Measurements from ENCODE around the gene KRT79. TPM values are rescaled to one million over a fixed set of nuclear protein-coding genes. Genes with fewer than 3 reads are reported as not detected.

The KRT79 gene
- total RNA-seq, 1 donor from 2014 or later: not detected

DNA sequence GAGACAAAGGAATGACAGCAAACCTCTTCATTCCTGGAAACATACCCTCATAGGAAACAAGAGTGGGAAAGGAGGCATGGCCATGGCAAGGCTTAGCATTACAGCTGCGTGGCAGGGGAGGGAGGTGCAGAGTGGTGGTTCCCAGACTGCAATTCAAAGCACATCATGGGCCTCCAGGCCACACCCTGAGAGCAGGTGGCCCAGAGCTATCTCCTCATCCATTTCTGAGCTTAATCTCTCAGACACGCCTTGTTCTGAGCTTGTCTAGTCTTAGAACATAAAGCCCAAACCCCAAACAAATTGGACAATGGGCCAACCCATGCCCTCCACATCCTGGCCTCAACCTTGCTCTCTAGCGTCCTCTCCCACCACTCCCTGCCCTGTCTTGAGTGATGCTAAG is 32.3 kb downstream of the KRT79 start:
- Mint-ChIP-seq H3K27ac (ENCODE audit: unreplicated experiment) (no peak overlapping the region), H3K27me3 (ENCODE audit: low read depth) (peaks cover 3% of the 10 kb centered on the region), H3K4me3 (no peak overlapping the region), H3K4me1 (no peaks in the 10 kb centered on the region), H3K36me3 (ENCODE audit: low read depth) (no peaks in the 10 kb centered on the region), H3K9me3 (no peaks in the 10 kb centered on the region)
- TF ChIP-seq, protein P1, sequence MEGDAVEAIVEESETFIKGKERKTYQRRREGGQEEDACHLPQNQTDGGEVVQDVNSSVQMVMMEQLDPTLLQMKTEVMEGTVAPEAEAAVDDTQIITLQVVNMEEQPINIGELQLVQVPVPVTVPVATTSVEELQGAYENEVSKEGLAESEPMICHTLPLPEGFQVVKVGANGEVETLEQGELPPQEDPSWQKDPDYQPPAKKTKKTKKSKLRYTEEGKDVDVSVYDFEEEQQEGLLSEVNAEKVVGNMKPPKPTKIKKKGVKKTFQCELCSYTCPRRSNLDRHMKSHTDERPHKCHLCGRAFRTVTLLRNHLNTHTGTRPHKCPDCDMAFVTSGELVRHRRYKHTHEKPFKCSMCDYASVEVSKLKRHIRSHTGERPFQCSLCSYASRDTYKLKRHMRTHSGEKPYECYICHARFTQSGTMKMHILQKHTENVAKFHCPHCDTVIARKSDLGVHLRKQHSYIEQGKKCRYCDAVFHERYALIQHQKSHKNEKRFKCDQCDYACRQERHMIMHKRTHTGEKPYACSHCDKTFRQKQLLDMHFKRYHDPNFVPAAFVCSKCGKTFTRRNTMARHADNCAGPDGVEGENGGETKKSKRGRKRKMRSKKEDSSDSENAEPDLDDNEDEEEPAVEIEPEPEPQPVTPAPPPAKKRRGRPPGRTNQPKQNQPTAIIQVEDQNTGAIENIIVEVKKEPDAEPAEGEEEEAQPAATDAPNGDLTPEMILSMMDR (conservative IDR thresholded peaks at IDR 0.05): no peak
- DNase-seq (ENCODE audit: low read depth, low spot score): no peak

DNA sequence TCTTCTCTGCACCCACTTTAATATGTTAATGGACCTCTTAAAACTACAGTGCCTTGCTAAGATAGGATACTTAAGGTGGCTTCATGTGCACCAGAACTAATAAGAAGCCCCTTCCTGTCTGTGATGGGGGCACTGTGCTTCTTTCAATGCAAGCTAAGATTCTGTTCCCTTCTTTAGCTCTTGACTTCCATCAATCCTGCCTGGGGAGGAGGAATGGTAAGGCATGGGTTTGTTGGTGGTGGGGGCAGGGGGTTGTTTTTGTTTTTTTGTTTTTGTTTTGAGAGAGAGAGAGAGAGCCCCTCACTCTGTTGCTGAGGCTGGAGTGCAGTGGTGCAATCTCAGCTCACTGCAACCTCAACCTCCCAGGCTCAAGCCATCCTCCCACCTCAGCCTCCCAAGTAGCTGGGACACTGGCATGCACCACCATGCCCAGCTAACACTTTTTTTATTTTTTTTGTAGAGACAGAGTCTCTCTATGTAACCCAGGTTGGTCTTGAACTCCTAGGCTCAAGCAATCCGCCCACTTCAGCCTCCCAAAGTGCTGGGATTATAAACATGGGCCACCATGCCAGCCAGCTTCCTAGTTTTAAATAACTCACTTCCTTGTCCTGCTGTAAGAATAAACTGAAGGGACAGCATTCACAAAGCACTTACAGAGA is 33.7 kb downstream of the KRT79 start:
- Mint-ChIP-seq H3K27ac (ENCODE audit: unreplicated experiment) (no peak overlapping the region), H3K9me3 (no peaks in the 10 kb centered on the region), H3K4me1 (no peaks in the 10 kb centered on the region), H3K36me3 (ENCODE audit: low read depth) (no peaks in the 10 kb centered on the region), H3K27me3 (ENCODE audit: low read depth) (peaks cover 3% of the 10 kb centered on the region), H3K4me3 (no peak overlapping the region)
- DNase-seq (ENCODE audit: low read depth, low spot score): no peak
- TF ChIP-seq, protein P1 (conservative IDR thresholded peaks at IDR 0.05): no peak

DNA sequence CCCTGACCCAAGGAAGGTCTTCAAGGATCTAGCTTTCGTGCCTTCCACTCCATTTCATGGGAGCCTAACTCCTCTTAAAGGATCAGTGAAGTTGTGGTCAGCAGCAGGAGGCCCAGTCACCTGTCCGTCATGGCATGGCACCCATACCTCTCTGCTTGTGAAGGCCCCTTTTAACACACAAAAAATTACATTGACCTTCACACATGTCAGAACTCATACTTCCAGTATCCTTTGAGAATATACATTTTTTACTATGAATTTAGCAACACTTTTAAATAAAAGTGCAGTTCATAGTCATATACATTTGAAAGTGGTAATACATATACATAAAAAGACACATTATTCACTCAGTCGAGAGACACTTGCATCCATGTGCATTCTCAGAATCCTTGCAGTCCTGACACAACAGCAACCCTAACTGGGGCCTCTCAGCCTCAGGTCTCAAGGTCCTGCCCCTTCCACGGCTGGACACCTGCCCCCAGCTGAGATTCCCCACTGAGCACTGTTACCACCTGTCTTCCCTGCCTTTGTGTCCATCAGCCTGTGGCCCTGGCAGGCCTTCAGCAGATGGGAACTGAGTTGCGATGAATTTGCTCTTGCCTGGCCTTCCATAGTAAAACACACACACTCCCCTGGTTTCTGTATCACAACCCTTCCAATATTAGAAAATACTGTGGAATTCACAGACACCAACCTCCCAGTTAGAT is 34.5 kb downstream of the KRT79 start:
- no peak for DNase-seq (ENCODE audit: low read depth, low spot score)
- Mint-ChIP-seq H3K36me3 (ENCODE audit: low read depth) (no peaks in the 10 kb centered on the region), H3K27ac (ENCODE audit: unreplicated experiment) (no peak overlapping the region), H3K4me1 (no peaks in the 10 kb centered on the region), H3K4me3 (no peak overlapping the region), H3K9me3 (no peaks in the 10 kb centered on the region), H3K27me3 (ENCODE audit: low read depth) (peaks cover 3% of the 10 kb centered on the region)
- TF ChIP-seq, protein P1 (conservative IDR thresholded peaks at IDR 0.05): no peak

DNA sequence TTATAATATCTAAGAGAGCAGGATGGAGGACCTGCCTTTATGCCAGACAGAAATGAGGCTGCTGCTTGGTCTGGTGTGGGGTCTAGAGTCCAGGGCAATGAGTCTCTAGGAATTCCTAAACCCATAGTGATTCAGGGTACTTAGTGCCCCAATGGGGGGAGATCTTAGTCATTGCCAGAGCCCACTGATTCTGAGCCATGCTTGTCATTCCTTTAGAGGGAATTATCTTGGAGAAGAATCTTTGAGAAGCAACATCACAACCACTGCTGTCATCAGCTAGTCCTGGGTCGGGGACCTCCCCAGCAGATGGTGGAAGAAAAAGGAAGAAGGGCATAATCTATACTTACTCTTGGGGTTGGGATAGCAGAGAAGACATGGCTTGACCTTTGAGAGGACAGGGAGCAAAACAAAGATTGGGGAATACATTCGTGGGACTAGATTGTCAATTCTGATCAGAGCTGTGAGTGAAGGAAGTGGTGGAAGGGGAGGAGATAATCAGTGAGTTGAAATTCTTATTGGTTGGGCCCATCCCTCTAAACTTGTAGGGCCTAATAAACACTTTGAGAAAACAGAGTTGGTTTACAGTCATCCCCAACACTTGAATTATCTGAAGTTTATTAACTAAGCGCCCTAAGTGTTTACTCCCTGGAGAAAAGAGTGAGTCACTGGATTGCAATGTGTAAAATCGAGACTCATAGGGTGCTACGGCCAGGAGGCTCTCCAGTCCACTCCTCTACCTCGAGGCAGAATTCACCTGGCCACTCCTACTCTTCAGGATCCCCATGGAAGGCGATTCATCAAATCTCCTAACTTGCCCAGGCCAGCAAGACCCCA is 35.2 kb downstream of the KRT79 start:
- TF ChIP-seq, protein P1 (conservative IDR thresholded peaks at IDR 0.05): no peak
- no peak overlapping the region for H3K4me3 Mint-ChIP-seq
- no peak overlapping the region for H3K27ac Mint-ChIP-seq (ENCODE audit: unreplicated experiment)
- peaks cover 2% of the 10 kb centered on the region for H3K27me3 Mint-ChIP-seq (ENCODE audit: low read depth)
- no peaks in the 10 kb centered on the region for H3K9me3 Mint-ChIP-seq
- DNase-seq (ENCODE audit: low read depth, low spot score): no peak
- no peaks in the 10 kb centered on the region for H3K4me1 Mint-ChIP-seq
- H3K36me3 Mint-ChIP-seq (ENCODE audit: low read depth): no peaks in the 10 kb centered on the region

DNA sequence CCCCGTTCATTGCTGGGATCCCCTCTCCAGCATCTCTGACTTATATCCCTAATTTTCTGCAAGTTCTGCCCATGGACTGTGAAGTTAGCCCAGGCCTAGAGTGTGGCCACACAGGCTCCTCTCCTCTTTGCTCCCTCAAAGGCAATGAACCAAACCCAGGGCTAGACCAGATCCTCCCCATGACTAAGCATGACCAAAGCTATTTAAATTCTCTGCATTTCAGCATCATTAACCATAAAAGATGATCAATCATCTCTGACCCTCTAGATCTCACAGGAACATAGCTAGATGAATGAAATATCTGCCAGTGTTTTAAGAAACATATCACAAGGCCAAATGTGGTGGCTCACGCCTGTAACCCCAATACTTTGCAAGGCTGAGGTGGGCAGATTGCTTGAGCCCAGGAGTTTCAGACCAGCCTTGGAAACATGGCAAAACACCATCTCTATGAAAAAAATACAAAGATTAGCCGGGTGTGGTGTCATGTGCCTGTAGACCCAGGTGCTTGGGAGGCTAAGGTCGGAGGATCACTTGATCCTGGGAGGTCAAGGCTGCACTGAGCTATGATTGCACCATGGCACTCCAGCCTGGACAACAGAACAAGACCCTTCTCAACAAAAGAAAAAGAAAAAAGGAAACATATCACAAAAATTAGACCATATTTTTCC is 36.0 kb downstream of the KRT79 start:
- Mint-ChIP-seq H3K27ac (ENCODE audit: unreplicated experiment) (no peak overlapping the region), H3K4me3 (no peak overlapping the region), H3K27me3 (ENCODE audit: low read depth) (no peaks in the 10 kb centered on the region), H3K4me1 (no peaks in the 10 kb centered on the region), H3K36me3 (ENCODE audit: low read depth) (no peaks in the 10 kb centered on the region), H3K9me3 (no peaks in the 10 kb centered on the region)
- DNase-seq (ENCODE audit: low read depth, low spot score): no peak
- TF ChIP-seq, protein P1 (conservative IDR thresholded peaks at IDR 0.05): no peak
